ENCODE data around the gene ZNF385C.

DNA sequence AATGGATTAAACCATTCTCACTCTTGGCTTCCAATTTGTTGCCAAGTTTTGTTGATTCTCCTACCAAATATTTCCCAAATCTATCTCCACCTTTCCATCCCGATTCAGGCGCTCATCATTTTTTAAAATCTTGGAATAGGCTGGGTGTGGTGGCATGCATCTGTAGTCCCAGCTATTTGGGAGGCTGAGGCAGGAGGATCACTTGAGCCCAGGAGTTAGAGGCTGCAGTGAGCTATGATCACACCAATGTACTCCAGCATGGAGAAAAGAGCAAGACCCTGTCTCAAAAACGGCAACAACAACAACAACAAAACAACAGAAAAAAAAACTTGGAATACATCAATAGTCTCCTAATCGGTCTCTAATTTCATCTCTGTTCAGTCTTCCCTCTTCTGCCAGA is 79.3 kb downstream of the ZNF385C start:
- no peak for TF ChIP-seq POLR2A (IDR thresholded peaks at IDR 0.05)
- TF ChIP-seq, protein P1, sequence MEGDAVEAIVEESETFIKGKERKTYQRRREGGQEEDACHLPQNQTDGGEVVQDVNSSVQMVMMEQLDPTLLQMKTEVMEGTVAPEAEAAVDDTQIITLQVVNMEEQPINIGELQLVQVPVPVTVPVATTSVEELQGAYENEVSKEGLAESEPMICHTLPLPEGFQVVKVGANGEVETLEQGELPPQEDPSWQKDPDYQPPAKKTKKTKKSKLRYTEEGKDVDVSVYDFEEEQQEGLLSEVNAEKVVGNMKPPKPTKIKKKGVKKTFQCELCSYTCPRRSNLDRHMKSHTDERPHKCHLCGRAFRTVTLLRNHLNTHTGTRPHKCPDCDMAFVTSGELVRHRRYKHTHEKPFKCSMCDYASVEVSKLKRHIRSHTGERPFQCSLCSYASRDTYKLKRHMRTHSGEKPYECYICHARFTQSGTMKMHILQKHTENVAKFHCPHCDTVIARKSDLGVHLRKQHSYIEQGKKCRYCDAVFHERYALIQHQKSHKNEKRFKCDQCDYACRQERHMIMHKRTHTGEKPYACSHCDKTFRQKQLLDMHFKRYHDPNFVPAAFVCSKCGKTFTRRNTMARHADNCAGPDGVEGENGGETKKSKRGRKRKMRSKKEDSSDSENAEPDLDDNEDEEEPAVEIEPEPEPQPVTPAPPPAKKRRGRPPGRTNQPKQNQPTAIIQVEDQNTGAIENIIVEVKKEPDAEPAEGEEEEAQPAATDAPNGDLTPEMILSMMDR (IDR thresholded peaks at IDR 0.05) = no peak

Data from body of pancreas (tissue), 4 donors.